Liver (tissue), 3 donors: Measurements from ENCODE around the gene ZCCHC14.

ENCODE experiments used
- CTCF ChIP-seq: fragments of 150-350 bp; IDR thresholded peaks from 2 replicates; pipeline ENCODE4 v1.5.1; 2017; ENCODE audit warnings: improper control_type of control experiment, low read depth, low read length; ENCODE audit not compliant: missing input control
- EGR1 ChIP-seq, 2 donors: IDR thresholded peaks; 2 replicates each; pipeline ENCODE4 v1.6.1; 2016 to 2018; ENCODE audit warnings: antibody characterized with exemption in 2 of 2, low read depth in 2 of 2
- FOXA1 ChIP-seq: IDR thresholded peaks from 2 replicates; pipeline ENCODE4 v1.6.1; 2016; ENCODE audit warnings: antibody characterized with exemption
- JUND ChIP-seq, 2 donors: IDR thresholded peaks; 2 replicates each; pipeline ENCODE4 v1.6.1; 2016; ENCODE audit warnings: antibody characterized with exemption in 2 of 2
- MAX ChIP-seq: IDR thresholded peaks from 2 replicates; pipeline ENCODE4 v1.6.1; 2016; ENCODE audit warnings: antibody characterized with exemption
- RXRA ChIP-seq, 2 donors: IDR thresholded peaks; 2 replicates each; pipeline ENCODE4 v1.6.1; 2017 to 2018; ENCODE audit warnings: antibody characterized with exemption in 2 of 2, mild to moderate bottlenecking in 1 of 2
- SP1 ChIP-seq: IDR thresholded peaks from 2 replicates; pipeline ENCODE4 v1.6.1; 2018; ENCODE audit warnings: antibody characterized with exemption, mild to moderate bottlenecking
- TAF1 ChIP-seq: conservative IDR thresholded peaks from 2 replicates; pipeline ENCODE4 v1.6.1; 2016; ENCODE audit warnings: antibody characterized with exemption, mild to moderate bottlenecking
- donor health status: healthy.
- donor health status: healthy.

GRCh38 chr16:87458424-87458915 lies 34.4 kb downstream of the ZCCHC14 start:
- TF ChIP-seq TAF1 (no peak), CTCF (no peak), RXRA (IDR thresholded peaks at IDR 0.05) (no peak), FOXA1 (no peak), JUND (IDR thresholded peaks at IDR 0.05) (no peak), EGR1 (IDR thresholded peaks at IDR 0.05; ENCODE audit: low read depth in 2 of 2) (no peak), SP1 (no peak), MAX (no peak)
